Neural cell (in vitro differentiated cells): ENCODE results near the gene NFKBIZ.

ENCODE experiments used
- CTCF ChIP-seq: fragments of 450-650 bp; IDR thresholded peaks from 2 replicates; pipeline ENCODE4 v1.5.1; 2014; ENCODE audit warnings: antibody characterized with exemption, mild to moderate bottlenecking, moderate library complexity; ENCODE audit not compliant: poor library complexity, severe bottlenecking
- EP300 ChIP-seq: fragments of 450-650 bp; conservative IDR thresholded peaks from 2 replicates; pipeline ENCODE4 v1.6.1; 2014; ENCODE audit warnings: antibody characterized with exemption, mild to moderate bottlenecking, moderate library complexity; ENCODE audit not compliant: poor library complexity, severe bottlenecking
- EZH2 ChIP-seq: fragments of 200-600, 300-800 bp; shearing (Covaris generic), sonication (generic); IDR thresholded peaks from 2 replicates; pipeline ENCODE4 v1.6.1; 2014; ENCODE audit warnings: antibody characterized with exemption, low read length, borderline replicate concordance, mild to moderate bottlenecking; ENCODE audit not compliant: insufficient read depth, poor library complexity, severe bottlenecking
- MXI1 ChIP-seq: fragments of 450-650 bp; conservative IDR thresholded peaks from 2 replicates; pipeline ENCODE4 v1.6.1; 2014; ENCODE audit warnings: antibody characterized with exemption, mild to moderate bottlenecking; ENCODE audit not compliant: poor library complexity, severe bottlenecking
- POLR2AphosphoS5 ChIP-seq: IDR thresholded peaks from 2 replicates; pipeline ENCODE4 v1.6.1; 2012
- RAD21 ChIP-seq: fragments of 450-650 bp; conservative IDR thresholded peaks from 2 replicates; pipeline ENCODE4 v1.6.1; 2014; ENCODE audit warnings: antibody characterized with exemption, mild to moderate bottlenecking, moderate library complexity
- REST ChIP-seq: IDR thresholded peaks from 2 replicates; pipeline ENCODE4 v1.6.1; 2012; ENCODE audit warnings: borderline replicate concordance
- SMC3 ChIP-seq: fragments of 450-650 bp; conservative IDR thresholded peaks from 2 replicates; pipeline ENCODE4 v1.6.1; 2014; ENCODE audit warnings: antibody characterized with exemption, mild to moderate bottlenecking, moderate library complexity; ENCODE audit not compliant: poor library complexity

GRCh38 chr3:101833446-101833974 is 15.8 kb upstream of the NFKBIZ start:
- no peak for TF ChIP-seq CTCF
- TF ChIP-seq RAD21 = no peak
- TF ChIP-seq REST = no peak
- no peak for TF ChIP-seq EP300
- TF ChIP-seq POLR2AphosphoS5 = no peak
- TF ChIP-seq MXI1 = no peak
- no peak for TF ChIP-seq EZH2
- no peak for TF ChIP-seq SMC3
